ENCODE results near the gene PAX8. TPM values are rescaled to one million over a fixed set of nuclear protein-coding genes. Genes with fewer than 3 reads are reported as not detected.

PAX8 gene
- total and polyA plus RNA-seq, 10 of the 15 experiments (the other 5 are each of a cell fraction or from before 2014, with no cell fraction given), result 0.16 to 2.5 (median 0.97) TPM

GRCh38 chr2:113175042-113175628 lies 103.6 kb downstream of the PAX8 start (continued):
- 0 out of 2 replicates have a peak, but pooled peaks have one; percentile 18 for TF ChIP-seq NKRF (conservative IDR thresholded peaks at IDR 0.05)
- TF ChIP-seq KLF5 (IDR thresholded peaks at IDR 0.05; ENCODE audit: partially characterized antibody), result peak; percentile 66
- TF ChIP-seq ZNF217 (IDR thresholded peaks at IDR 0.05), result no peak
- no peak; the same call in 1 of the 2 replicates for TF ChIP-seq CHD1 (IDR thresholded peaks at IDR 0.05; ENCODE audit: low read depth, low read length)
- no peak for TF ChIP-seq HDAC2 (IDR thresholded peaks at IDR 0.05)
- peak; percentile 40 for TF ChIP-seq SMAD5 (IDR thresholded peaks at IDR 0.05; ENCODE audit: low read depth)
- no peak for TF ChIP-seq ZNF592 (IDR thresholded peaks at IDR 0.05)
- peak; percentile 96 for TF ChIP-seq TAF1 (IDR thresholded peaks at IDR 0.05; ENCODE audit: borderline replicate concordance, low read depth, low read length)
- TF ChIP-seq EGR1 (IDR thresholded peaks at IDR 0.05; ENCODE audit: borderline replicate concordance in 1 of 2, low read depth in 2 of 2, low read length in 2 of 2), result peak in 1 of 2 experiments; percentile 69; a peak in 2 of 3 replicates
- TF ChIP-seq NBN (IDR thresholded peaks at IDR 0.05), result peak; percentile 99
- TF ChIP-seq EP300 (IDR thresholded peaks at IDR 0.05; ENCODE audit: borderline replicate concordance in 1 of 2, control insufficient read depth in 1 of 2, low read depth in 2 of 2, low read length in 2 of 2), result peak; percentile 76 to 86
- TF ChIP-seq PML (IDR thresholded peaks at IDR 0.05; ENCODE audit: low read length), result peak; percentile 93
- no peak for TF ChIP-seq BRCA1 (IDR thresholded peaks at IDR 0.05; ENCODE audit: low read depth, low read length)
- TF ChIP-seq POU2F2 (IDR thresholded peaks at IDR 0.05; ENCODE audit: borderline replicate concordance, low read depth, low read length), result peak; percentile 100
- peak; percentile 45; the same call in 1 of the 2 replicates for TF ChIP-seq PKNOX1 (IDR thresholded peaks at IDR 0.05)
- TF ChIP-seq NR2F1 (conservative IDR thresholded peaks at IDR 0.05), result peak; percentile 56; the same call in 1 of the 2 replicates
- no peak for TF ChIP-seq SIX5 (IDR thresholded peaks at IDR 0.05; ENCODE audit: low read depth, low read length, severe bottlenecking)
- TF ChIP-seq ZBED1 (IDR thresholded peaks at IDR 0.05; ENCODE audit: borderline replicate concordance), result peak; percentile 92; the same call in 1 of the 2 replicates
- TF ChIP-seq ATF2 (IDR thresholded peaks at IDR 0.05; ENCODE audit: low read length), result peak; percentile 84; the same call in 1 of the 2 replicates

All from GM12878 (cell line).